ENCODE measurements around the gene STARD3NL. TPM values are rescaled to one million over a fixed set of nuclear protein-coding genes. Genes with fewer than 3 reads are reported as not detected.

Gene STARD3NL
- total and polyA plus RNA-seq, 7 donors = 11.1 to 28.5 (median 15.6) TPM

DNA sequence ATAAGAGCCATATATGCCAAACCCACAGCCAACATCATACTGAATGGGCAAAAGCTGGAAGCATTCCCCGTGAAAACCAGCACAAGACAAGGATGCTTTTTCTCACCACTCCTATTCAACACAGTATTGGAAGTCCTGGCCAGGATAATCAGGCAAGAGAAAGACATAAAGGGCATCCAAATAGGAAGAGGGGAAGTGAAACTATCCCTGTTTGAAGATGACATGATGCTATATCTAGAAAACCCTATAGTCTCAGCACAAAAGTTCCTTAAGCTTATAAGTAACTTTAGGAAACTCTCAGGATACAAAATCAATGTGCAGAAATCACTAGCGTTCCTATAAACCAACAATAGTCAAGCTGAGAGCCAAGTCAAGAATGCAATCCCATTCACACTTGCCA lies 23.8 kb upstream of the STARD3NL start:
- DNase-seq (no peak), ATAC-seq (no peak)
- Histone ChIP-seq H3K27ac (no peak overlapping the region), H3K4me1 (no peaks in the 10 kb centered on the region), H3K36me3 (ENCODE audit: insufficient read depth in 1 of 2, low read depth in 1 of 2) (no peaks in the 10 kb centered on the region), H3K27me3 (ENCODE audit: insufficient read depth in 3 of 3, low read length in 2 of 3) (no peaks in the 10 kb centered on the region), H3K4me3 (no peak overlapping the region), H3K9me3 (no peaks in the 10 kb centered on the region)
- intact Hi-C loops (cut with DNase I) = no loop called here
- TF ChIP-seq, protein P1, sequence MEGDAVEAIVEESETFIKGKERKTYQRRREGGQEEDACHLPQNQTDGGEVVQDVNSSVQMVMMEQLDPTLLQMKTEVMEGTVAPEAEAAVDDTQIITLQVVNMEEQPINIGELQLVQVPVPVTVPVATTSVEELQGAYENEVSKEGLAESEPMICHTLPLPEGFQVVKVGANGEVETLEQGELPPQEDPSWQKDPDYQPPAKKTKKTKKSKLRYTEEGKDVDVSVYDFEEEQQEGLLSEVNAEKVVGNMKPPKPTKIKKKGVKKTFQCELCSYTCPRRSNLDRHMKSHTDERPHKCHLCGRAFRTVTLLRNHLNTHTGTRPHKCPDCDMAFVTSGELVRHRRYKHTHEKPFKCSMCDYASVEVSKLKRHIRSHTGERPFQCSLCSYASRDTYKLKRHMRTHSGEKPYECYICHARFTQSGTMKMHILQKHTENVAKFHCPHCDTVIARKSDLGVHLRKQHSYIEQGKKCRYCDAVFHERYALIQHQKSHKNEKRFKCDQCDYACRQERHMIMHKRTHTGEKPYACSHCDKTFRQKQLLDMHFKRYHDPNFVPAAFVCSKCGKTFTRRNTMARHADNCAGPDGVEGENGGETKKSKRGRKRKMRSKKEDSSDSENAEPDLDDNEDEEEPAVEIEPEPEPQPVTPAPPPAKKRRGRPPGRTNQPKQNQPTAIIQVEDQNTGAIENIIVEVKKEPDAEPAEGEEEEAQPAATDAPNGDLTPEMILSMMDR (IDR thresholded peaks at IDR 0.05) = no peak
- 62 to 92% (median 65%) methylated on average over 2 of the region's 2 CpGs for WGBS, 3 donors

DNA sequence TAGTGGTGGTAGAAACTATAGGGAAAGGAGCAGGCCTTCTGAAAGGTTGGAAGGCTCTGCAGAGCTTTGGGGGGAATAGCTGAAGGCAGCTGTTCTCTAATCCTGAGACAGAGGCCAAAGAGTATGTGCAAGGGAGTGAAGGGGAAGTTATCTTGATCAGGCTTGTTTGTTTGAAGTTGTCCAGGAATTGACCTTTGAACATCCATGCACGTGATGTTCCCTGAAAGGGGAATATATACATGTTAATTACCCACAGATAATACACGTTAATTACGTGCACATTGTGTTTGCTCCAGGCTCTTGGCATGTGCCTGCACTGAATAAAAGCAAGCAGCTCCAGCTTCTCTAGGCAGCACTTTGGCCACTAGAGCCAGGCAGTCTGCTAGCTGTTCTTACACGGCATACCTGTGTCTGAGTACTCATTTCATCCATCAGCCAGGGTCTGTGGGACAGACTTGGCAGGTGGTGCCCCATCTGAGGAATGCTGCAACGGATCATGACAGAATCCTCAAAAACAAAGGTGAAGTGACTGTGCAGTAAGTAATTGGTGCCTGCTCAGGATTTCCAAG lies 18.0 kb upstream of the STARD3NL start:
- TF ChIP-seq, protein P1 (IDR thresholded peaks at IDR 0.05) = no peak
- no peak for DNase-seq
- Histone ChIP-seq H3K36me3 (ENCODE audit: insufficient read depth in 1 of 2, low read depth in 1 of 2) (no peaks in the 10 kb centered on the region), H3K27ac (no peak overlapping the region), H3K4me1 (no peaks in the 10 kb centered on the region), H3K4me3 (no peak overlapping the region), H3K27me3 (ENCODE audit: insufficient read depth in 3 of 3, low read length in 2 of 3) (no peaks in the 10 kb centered on the region), H3K9me3 (no peaks in the 10 kb centered on the region)
- WGBS, 3 donors = 71 to 78% (median 77%) methylated on average over 5 of the region's 5 CpGs
- intact Hi-C loops (cut with DNase I) = no loop called here
- no peak for ATAC-seq

DNA sequence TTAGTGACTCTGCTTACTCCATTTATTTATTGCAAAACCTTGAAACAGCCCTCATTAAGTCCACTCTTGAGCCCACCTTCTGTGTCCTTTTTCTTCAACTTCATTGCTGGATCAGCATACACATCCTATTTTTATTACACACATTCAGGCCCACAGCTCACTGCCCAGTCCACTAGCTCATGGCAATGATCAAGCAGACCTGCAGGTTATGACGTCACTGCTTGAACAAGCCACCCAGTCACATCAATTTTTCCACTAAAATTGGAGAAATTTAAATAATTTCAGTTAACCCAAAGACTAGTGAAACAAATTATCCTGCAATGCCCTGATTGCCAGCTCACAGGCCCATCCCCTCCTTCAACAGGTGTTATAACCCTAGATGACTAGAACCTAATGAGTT lies 16.0 kb upstream of the STARD3NL start:
- no peak for DNase-seq
- no peak overlapping the region for H3K4me3 ChIP-seq
- H3K27me3 ChIP-seq (ENCODE audit: insufficient read depth in 3 of 3, low read length in 2 of 3) = no peaks in the 10 kb centered on the region
- H3K27ac ChIP-seq = no peak overlapping the region
- TF ChIP-seq, protein P1 (IDR thresholded peaks at IDR 0.05) = no peak
- no peak for ATAC-seq
- no peaks in the 10 kb centered on the region for H3K9me3 ChIP-seq
- H3K36me3 ChIP-seq (ENCODE audit: insufficient read depth in 1 of 2, low read depth in 1 of 2) = no peaks in the 10 kb centered on the region
- WGBS, 3 donors = 72 to 78% (median 73%) methylated on average over 1 of the region's 1 CpG
- no peaks in the 10 kb centered on the region for H3K4me1 ChIP-seq
- intact Hi-C loops (cut with DNase I) = no loop called here

DNA sequence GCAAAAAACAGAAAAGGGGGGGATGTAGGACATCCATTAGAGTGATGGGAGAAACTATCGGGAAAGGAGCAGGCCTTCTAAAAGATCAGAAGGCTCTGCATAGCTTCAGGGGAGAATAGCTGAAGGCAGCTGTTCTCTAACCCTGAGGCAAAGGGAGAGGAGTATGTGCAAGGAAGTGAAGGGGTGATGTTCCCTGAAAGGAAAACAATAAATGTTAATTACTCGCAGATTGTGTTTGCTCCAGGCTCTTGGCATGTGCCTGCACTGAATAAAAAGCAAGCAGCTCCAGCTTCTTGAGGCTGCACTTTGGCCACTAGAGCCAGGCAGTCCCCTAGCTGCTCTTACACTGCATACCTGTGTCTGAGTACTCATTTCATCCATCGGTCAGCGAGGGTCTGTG lies 14.4 kb upstream of the STARD3NL start:
- TF ChIP-seq, protein P1 (IDR thresholded peaks at IDR 0.05) = no peak
- Histone ChIP-seq H3K4me1 (no peaks in the 10 kb centered on the region), H3K27ac (no peak overlapping the region), H3K36me3 (ENCODE audit: insufficient read depth in 1 of 2, low read depth in 1 of 2) (no peaks in the 10 kb centered on the region), H3K4me3 (no peak overlapping the region), H3K9me3 (no peaks in the 10 kb centered on the region), H3K27me3 (ENCODE audit: insufficient read depth in 3 of 3, low read length in 2 of 3) (no peaks in the 10 kb centered on the region)
- no peak for ATAC-seq
- no peak for DNase-seq
- intact Hi-C loops (cut with DNase I) = no loop called here
- WGBS, 3 donors = 78 to 92% (median 79%) methylated on average over 4 of the region's 4 CpGs
